ENCODE data around the gene TH. TPM values are rescaled to one million over a fixed set of nuclear protein-coding genes. Genes with fewer than 3 reads are reported as not detected.

TH gene
- total RNA-seq, 4 donors from 2014 or later = 0.27 TPM; not detected in 2

DNA sequence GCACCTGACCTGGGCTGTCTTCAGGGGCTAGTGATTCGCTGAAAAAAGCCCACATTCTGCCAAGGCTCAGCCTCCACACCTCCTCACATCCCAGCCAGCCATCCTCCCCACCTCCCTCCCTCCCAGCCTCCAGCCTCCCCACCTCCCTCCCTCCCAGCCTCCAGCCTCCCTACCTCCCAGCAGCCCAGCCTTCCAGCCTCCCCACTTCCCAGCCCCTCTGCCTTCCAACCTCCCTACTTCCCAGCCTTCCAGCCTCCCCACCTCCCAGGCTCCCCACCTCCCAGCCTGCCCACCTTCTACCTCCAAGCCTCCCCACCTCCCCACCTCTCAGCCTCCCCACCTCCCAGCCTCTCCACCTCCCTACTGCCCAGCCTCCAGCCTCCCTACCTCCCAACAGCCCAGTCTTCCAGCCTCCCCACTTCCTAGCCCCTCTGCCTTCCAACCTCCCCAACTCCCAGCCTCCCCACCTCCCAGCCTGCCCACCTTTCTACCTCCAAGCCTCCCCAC lies 33.7 kb upstream of the TH start:
- ATAC-seq = no peak
- H3K36me3 ChIP-seq = no peaks in the 10 kb centered on the region
- H3K4me3 ChIP-seq = no peak overlapping the region
- no peak for TF ChIP-seq POLR2A (IDR thresholded peaks at IDR 0.05)
- TF ChIP-seq POLR2AphosphoS5 (IDR thresholded peaks at IDR 0.05) = no peak
- TF ChIP-seq EP300 (IDR thresholded peaks at IDR 0.05) = no peak
- TF ChIP-seq, protein P1, sequence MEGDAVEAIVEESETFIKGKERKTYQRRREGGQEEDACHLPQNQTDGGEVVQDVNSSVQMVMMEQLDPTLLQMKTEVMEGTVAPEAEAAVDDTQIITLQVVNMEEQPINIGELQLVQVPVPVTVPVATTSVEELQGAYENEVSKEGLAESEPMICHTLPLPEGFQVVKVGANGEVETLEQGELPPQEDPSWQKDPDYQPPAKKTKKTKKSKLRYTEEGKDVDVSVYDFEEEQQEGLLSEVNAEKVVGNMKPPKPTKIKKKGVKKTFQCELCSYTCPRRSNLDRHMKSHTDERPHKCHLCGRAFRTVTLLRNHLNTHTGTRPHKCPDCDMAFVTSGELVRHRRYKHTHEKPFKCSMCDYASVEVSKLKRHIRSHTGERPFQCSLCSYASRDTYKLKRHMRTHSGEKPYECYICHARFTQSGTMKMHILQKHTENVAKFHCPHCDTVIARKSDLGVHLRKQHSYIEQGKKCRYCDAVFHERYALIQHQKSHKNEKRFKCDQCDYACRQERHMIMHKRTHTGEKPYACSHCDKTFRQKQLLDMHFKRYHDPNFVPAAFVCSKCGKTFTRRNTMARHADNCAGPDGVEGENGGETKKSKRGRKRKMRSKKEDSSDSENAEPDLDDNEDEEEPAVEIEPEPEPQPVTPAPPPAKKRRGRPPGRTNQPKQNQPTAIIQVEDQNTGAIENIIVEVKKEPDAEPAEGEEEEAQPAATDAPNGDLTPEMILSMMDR (IDR thresholded peaks at IDR 0.05) = no peak
- H3K9me3 ChIP-seq = peaks cover 0 to 6% (median 0%) of the 10 kb centered on the region in 3 donors
- no peaks in the 10 kb centered on the region for H3K4me1 ChIP-seq
- peaks cover 38% of the 10 kb centered on the region for H3K27me3 ChIP-seq
- no peak overlapping the region for H3K27ac ChIP-seq
- 67 to 80% methylated on average over 1 of the region's 1 CpG for WGBS, 2 donors (ENCODE audit: low coverage in 1 of 2)

GRCh38 chr11:2204361-2205213 lies 33.0 kb upstream of the TH start:
- Histone ChIP-seq H3K36me3 (no peaks in the 10 kb centered on the region), H3K27ac (no peak overlapping the region), H3K4me3 (no peak overlapping the region), H3K9me3 (peaks cover 0 to 6% (median 0%) of the 10 kb centered on the region in 3 donors), H3K4me1 (no peaks in the 10 kb centered on the region), H3K27me3 (peaks cover 32% of the 10 kb centered on the region)
- WGBS, 2 donors (ENCODE audit: low coverage in 1 of 2) = 97 to 100% methylated on average over 2 to 5 of the region's 21 CpGs
- TF ChIP-seq, protein P1 (IDR thresholded peaks at IDR 0.05) = no peak
- ATAC-seq = no peak

GRCh38 chr11:2203440-2204259 lies 32.0 kb upstream of the TH start:
- H3K27me3 ChIP-seq = peaks cover 22% of the 10 kb centered on the region
- no peak for ATAC-seq
- H3K4me3 ChIP-seq = no peak overlapping the region
- no peak for TF ChIP-seq POLR2AphosphoS5 (IDR thresholded peaks at IDR 0.05)
- no peak for TF ChIP-seq POLR2A (IDR thresholded peaks at IDR 0.05)
- TF ChIP-seq EP300 (IDR thresholded peaks at IDR 0.05) = no peak
- TF ChIP-seq, protein P1 (IDR thresholded peaks at IDR 0.05) = no peak
- peaks cover 0 to 6% (median 0%) of the 10 kb centered on the region in 3 donors for H3K9me3 ChIP-seq
- no peaks in the 10 kb centered on the region for H3K4me1 ChIP-seq
- 100% methylated on average over 1 of the region's 23 CpGs; no CpG with 5 or more reads in 1 of the 2 donors for WGBS, 2 donors (ENCODE audit: low coverage in 1 of 2)
- H3K36me3 ChIP-seq = no peaks in the 10 kb centered on the region
- H3K27ac ChIP-seq = no peak overlapping the region

- Histone ChIP-seq H3K4me1 (no peaks in the 10 kb centered on the region), H3K9me3 (peaks cover 0 to 6% (median 0%) of the 10 kb centered on the region in 3 donors), H3K27me3 (peaks cover 16% of the 10 kb centered on the region), H3K27ac (no peak overlapping the region), H3K36me3 (no peaks in the 10 kb centered on the region), H3K4me3 (no peak overlapping the region)
- WGBS, 2 donors (ENCODE audit: low coverage in 1 of 2) = 20% methylated on average over 1 of the region's 10 CpGs; no CpG with 5 or more reads in 1 of the 2 donors
- TF ChIP-seq, protein P1 (IDR thresholded peaks at IDR 0.05) = no peak
- no peak for TF ChIP-seq POLR2A (IDR thresholded peaks at IDR 0.05)
- no peak for TF ChIP-seq EP300 (IDR thresholded peaks at IDR 0.05)
- no peak for TF ChIP-seq POLR2AphosphoS5 (IDR thresholded peaks at IDR 0.05)
- no peak for ATAC-seq
These were observed 31.4 kb upstream of the TH start for GRCh38 chr11:2202900-2203439.

Data from gastroesophageal sphincter (tissue), 4 donors.